ENCODE measurements around the gene S100B.

S100B gene

DNA sequence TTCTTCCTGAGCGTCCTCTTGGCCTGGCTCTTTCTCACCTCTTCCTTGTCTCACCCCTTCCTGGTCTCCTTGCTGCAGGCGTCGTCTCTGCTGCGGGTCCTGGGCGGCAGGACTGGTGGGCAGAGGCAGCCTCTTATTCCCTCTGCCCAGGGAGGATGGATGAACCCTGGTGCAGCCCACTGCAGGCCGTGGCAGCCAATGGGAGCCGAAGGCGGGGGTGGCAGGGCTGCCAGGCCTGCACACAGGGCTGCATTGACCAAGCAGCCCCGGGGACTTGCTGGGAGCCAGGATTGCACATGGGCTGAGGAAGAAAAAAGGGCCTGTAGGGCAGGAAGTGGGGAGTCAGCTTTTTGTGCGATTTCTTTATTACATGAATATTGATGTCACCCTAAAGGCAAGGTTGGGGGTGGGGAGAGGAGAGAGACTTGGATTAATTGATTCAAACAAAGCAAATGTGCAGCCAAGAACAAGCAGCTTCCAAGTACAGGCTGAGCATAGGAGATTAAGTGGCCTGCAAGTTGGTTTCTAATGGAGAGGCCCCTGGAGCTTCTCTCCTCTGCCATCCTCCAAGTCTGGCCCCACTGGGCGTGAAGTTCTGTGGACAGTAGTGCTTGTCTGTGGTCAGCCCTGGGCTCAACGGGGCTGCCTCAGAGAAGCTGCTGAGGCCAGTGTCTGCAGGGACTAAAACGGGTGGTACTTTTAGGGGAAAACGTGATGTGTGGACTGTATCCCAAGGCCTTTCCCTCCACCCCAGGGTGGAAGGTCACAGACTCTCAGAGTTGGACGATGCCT lies at the start of gene S100B:
S100B (minus strand) TSS at position 108 of the 792 bp plus-strand sequence. CDS start 2,667 bp downstream, outside the sequence.
- TF ChIP-seq, protein P1, sequence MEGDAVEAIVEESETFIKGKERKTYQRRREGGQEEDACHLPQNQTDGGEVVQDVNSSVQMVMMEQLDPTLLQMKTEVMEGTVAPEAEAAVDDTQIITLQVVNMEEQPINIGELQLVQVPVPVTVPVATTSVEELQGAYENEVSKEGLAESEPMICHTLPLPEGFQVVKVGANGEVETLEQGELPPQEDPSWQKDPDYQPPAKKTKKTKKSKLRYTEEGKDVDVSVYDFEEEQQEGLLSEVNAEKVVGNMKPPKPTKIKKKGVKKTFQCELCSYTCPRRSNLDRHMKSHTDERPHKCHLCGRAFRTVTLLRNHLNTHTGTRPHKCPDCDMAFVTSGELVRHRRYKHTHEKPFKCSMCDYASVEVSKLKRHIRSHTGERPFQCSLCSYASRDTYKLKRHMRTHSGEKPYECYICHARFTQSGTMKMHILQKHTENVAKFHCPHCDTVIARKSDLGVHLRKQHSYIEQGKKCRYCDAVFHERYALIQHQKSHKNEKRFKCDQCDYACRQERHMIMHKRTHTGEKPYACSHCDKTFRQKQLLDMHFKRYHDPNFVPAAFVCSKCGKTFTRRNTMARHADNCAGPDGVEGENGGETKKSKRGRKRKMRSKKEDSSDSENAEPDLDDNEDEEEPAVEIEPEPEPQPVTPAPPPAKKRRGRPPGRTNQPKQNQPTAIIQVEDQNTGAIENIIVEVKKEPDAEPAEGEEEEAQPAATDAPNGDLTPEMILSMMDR (IDR thresholded peaks at IDR 0.05; ENCODE audit: borderline replicate concordance, control extremely low read depth, extremely low read depth, insufficient read depth, missing control alignments), result no peak
- in situ Hi-C loops (cut with MboI; ENCODE audit: low sequenced_read_pairs, unreplicated experiment), result no loop called here
- DNase-seq (ENCODE audit: low spot score), result peak; percentile 15

DNA sequence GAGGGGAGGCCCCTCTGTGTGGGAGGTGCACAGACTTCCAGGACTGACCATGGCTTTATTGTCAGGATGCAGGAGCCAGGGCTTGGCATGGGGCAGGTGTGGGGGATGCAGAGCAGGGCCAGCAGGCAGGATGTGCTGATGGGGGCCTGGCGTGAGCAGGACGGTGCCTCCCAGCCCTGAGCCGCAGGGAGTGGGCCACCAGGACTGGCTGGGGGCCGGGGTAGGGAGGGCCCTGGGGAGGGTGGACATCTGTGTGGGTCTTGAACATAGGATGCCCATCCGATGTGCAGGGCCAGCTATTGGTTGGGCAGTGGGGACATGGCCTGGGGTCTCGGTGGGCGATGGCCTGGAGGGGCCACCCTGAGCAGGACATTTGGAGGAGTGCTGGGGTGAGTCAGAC lies 46.2 kb upstream of the S100B start:
- in situ Hi-C loops (cut with MboI; ENCODE audit: low sequenced_read_pairs, unreplicated experiment), result no loop called here
- no peak for DNase-seq (ENCODE audit: low spot score)
- TF ChIP-seq, protein P1 (IDR thresholded peaks at IDR 0.05; ENCODE audit: borderline replicate concordance, control extremely low read depth, extremely low read depth, insufficient read depth, missing control alignments), result no peak

DNA sequence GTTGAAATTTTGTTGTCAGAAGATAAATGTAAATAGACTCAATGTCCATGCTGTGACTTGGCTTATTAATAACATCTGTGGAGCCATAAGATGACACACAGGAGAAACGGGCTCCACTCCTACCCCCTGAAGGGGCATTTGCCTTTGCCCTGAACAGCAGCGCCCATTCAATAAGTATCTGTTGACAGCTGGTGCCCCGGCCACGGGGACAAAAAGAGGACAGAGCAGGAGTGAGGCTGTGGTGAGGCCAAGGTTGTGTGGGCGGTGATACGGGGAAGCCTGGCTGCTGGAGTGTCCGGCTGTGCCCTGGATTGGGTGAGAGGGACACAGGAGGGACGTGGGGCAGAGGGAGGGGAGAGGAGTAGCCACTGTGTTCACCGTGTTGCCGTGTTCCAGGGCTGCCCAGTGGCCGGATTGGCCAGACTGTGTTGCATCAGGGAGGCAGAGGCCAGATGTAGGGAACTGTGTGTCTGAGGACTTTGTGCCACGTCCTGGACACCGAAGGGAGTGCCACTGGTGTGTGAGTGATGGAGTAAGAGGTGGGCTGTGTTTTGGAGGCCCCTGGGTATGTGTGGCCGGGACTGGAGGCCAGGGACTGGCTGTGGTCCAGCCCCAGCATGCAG lies 45.7 kb upstream of the S100B start:
- in situ Hi-C loops (cut with MboI; ENCODE audit: low sequenced_read_pairs, unreplicated experiment), result no loop called here
- TF ChIP-seq, protein P1 (IDR thresholded peaks at IDR 0.05; ENCODE audit: borderline replicate concordance, control extremely low read depth, extremely low read depth, insufficient read depth, missing control alignments), result no peak
- DNase-seq (ENCODE audit: low spot score), result no peak

DNA sequence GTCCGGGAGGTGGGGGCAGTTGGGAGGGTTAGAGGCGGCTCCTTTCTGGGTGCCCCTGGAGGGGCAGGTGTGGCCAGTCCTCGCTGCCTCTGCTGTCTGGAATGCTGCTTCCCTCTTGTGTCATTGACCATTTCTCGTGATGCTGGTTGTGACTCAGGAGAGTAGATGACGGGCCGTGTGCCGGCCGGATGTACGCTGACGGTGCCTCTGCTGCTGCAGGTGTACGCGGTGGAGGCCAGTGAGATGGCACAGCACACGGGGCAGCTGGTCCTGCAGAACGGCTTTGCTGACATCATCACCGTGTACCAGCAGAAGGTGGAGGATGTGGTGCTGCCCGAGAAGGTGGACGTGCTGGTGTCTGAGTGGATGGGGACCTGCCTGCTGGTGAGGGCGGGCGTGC lies 44.5 kb upstream of the S100B start:
- in situ Hi-C loops (cut with MboI; ENCODE audit: low sequenced_read_pairs, unreplicated experiment), result no loop called here
- TF ChIP-seq, protein P1 (IDR thresholded peaks at IDR 0.05; ENCODE audit: borderline replicate concordance, control extremely low read depth, extremely low read depth, insufficient read depth, missing control alignments), result no peak
- DNase-seq (ENCODE audit: low spot score), result no peak

DNA sequence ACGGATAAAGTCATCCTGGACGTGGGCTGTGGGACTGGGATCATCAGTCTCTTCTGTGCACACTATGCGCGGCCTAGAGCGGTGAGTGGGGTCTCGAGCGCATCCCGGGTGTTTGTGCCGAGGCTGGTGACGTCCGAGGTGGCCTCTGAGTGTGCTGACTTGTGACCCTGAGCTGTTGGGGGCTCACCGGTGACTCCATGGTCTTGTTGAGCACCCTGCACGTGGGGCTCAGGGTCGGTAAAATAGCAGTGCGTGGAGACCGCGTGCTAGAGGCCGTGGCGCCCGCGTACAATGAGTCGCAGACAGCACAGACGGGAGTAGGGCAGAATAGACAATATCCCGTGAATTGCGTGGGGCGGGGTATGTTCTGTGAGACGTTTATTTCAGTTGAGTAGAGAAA lies 43.7 kb upstream of the S100B start:
- TF ChIP-seq, protein P1 (IDR thresholded peaks at IDR 0.05; ENCODE audit: borderline replicate concordance, control extremely low read depth, extremely low read depth, insufficient read depth, missing control alignments), result no peak
- in situ Hi-C loops (cut with MboI; ENCODE audit: low sequenced_read_pairs, unreplicated experiment), result no loop called here
- DNase-seq (ENCODE audit: low spot score), result no peak

DNA sequence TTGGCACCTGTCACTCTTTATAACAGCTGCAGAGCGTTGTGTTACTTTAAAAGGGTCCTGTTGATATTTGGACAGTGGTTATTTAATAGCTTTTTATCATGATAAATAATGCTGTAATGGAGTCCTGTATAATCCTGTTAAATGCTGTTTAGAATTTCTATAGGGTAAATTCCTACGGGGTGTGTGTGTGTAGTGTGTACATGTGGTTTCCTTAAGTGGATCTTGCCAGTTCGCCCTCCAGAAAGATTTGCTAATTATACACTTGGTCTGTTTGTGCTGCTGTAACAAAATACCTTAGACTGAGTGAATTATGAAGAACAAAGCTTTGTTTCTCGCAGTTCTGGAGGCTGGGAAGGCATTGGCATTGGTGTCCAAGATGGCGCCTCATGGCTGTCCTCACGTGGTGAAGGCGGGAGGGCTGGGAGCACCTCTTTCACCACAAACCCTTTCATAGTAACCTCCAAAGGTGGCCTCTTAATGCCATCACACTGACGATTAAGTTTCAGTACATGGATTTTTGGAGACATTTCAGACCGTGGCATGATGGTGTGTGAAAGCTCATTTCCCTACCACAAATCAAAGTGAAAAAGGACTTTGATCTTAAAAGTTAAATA lies 41.8 kb upstream of the S100B start:
- in situ Hi-C loops (cut with MboI; ENCODE audit: low sequenced_read_pairs, unreplicated experiment), result no loop called here
- no peak for DNase-seq (ENCODE audit: low spot score)
- TF ChIP-seq, protein P1 (IDR thresholded peaks at IDR 0.05; ENCODE audit: borderline replicate concordance, control extremely low read depth, extremely low read depth, insufficient read depth, missing control alignments), result no peak

All from GM13976 (cell line).